NCI-H1694 (cell line): ENCODE data around the gene ARID5B.

ENCODE experiments used
- DNase-seq: peaks from one replicate; lab custom pipeline; 2025; lab: John Stamatoyannopoulos, UW

ARID5B gene

DNA sequence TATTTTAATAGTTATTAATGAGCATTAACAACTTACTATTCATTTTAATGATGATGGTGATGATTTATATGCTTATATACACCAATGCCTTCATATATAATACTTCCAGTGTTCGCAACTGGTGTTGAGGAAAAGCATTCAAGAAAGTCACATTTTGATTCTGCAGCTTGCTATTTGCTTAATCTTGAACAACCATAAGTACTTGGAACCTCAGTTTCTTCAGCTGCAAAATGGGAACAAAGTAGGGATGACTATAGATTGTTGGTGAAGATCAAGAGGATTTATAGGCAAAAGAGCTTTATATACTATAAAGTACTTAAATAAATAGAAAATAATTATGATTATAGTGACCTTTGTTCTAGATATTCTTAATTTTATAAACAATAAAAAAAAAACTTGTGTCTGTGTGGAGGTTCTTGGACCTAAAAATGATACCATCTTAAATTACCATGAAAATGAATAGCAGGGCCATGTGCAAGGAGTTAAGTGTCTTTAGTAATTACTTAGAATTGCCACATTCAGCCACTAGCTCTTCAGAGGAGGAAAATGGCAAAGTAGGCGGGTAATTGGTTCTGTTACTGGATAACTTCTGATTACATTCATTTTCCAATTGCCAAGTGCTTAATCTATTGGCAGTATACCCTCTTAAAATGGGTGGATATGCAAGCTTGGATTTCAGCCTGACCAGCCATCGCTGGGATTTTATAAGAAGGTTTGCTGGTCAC, 4.5 kb downstream of the ARID5B start:
- no peak for DNase-seq

DNA sequence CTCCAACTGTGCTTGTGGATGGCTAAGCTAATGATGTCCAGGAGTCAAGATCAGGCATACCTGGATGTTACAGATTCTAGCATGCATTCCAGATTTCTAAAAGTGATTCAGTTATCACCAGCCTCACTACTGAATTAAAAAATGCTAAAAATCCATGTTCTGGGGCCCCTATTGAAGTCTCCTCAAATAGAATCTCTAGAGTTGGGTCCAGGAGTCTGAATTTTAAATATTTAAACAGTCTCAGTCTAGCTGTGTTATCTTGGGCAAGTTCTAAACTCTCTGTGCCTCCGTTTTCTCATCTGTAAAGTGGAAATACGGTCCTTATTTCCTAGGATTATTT, 5.0 kb downstream of the ARID5B start:
- no peak for DNase-seq

DNA sequence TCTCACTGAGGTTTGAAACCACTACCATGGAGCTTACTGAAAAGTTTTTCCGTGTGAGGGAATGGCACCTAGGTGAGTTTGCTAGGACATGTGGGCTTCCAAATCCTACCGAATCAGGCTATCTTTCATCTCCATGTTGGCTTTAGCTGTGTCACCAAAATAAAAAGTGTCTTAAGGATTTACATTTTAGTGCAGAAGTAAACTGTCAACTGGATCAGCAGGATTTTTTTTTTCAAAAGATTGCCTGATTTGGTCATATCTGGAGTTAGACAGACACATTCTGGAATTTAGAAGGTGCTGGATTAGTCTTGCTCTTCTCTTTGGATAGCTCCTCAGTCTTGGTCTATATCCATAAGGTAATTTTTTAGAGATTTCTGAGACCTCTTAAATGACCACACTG, 5.5 kb downstream of the ARID5B start:
- DNase-seq = no peak

DNA sequence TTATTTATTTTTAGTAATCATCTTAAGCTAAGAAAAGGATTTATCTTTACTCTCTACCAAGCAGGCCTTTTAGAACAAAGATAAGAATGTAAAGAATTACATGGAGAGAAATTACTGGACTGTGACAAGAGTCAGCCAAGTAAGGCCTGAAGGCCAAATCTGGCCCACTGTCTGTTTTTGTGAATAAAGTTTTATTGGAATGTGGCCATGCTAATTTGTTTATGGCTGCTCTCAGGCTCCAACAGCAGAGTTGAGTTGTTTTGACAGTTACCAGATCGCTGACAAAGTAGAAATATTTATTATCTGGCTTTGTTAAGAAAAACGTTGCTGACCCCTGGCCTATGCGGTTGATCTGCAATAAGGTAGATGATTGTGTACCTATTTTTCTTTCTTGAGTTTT, 6.1 kb downstream of the ARID5B start:
- DNase-seq = no peak

- DNase-seq = no peak
Measured at GRCh38 chr10:61910226-61910805, 8.8 kb downstream of the ARID5B start.

DNA sequence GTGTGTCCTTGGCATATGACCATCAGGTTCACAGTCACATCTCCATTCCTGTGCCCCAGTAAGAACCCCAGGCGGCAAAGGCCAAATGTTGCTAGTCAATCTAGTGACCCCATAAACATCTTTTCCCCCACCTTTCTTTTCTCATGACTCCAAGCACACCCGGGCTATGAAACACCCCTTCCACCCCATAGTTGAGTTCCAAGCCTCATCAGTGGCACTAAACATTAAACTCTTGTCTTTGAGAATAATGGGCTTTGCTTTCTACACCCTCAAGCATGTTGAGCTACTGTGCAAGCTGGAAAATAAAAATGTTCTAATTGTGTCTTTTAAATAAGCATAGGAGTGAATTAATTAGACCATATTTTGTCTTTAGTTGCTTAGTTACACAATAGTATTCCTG, 9.4 kb downstream of the ARID5B start:
- no peak for DNase-seq

- DNase-seq = no peak
Measured at GRCh38 chr10:61911425-61911824, 9.9 kb downstream of the ARID5B start.

GRCh38 chr10:61912981-61913380, 11.5 kb downstream of the ARID5B start:
- no peak for DNase-seq

DNA sequence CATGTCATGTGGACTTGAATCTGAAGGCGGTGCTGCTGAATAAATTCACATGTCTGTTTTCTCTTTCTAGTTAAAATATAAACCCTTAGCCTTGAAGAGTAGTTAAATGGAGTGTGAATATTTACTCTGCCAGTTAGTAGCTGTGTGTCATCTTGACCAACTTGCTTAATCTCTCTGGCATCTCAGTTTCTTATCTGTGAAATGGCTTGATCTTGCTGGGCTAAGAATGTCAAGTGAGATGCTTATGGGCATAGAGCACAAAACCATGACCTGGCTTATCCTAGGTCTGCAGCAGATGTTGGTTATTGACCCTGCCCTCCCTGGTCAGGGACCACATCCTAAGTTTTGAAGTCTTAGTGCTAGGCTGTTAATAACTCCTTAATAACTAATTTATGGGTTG, 16.6 kb downstream of the ARID5B start:
- no peak for DNase-seq

DNA sequence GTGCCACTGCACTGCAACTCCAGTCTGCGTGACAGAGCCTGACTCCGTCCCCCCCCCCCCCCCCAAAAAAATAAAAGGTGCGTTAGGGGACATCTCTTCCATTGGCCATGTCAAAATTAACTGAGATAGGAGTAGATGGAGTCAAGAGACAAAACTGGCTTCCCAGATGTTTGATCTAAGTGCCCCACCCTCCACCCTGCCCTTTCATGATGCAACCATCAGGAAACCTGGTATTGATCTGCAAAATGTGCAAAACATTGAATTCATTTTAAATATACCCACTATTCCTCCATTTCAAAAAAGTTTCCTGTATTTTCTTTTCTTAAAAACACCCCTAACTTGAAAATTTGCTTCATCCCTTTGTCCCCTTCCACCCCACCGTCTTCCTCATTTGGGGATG, 17.5 kb downstream of the ARID5B start:
- DNase-seq = no peak

DNA sequence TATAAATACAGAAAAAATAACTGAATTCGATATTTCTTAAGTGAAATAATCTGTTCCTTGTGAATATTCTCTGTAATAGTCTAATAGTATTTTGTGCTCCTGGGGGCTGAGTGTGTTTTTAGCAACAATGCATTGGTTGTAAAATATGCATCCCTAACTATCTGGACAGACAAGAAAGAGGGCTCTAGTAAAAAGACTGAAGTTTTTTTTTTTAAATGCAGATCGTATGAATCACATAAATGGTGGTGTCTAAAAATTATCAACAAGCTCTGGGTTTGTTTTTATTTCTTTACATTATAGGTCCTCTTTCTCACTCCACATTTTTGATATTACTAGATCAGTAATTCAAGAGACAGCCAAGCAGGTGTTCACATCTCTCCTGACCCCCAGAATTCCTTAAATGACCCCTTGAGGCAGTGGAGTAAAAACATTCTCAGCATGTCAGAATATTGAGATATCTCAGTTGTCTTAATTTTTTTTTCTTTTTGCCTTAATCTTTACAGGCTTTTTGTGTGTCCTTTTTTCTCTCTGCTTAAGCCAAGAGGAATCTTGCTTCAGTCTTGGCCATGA, 18.2 kb downstream of the ARID5B start:
- no peak for DNase-seq

DNA sequence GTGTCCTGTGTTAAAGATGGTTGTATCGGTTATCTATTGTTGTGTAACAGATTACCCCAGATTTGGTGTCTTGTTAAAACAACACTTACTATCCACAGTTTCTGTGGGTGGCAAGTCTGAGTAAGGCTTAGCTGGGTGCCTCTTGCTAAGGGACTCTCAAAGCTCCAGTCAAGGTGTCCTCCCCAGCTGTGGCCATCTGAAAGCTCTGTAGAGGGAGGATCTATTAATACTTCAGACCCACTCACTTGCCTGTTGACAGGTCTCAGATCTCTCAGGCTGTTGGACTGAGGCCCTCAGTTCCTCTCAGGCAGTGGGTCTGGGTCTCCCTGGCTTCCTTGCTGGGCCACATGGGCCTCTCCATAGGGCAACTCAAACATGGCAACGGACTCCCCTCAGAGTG, 19.6 kb downstream of the ARID5B start:
- no peak for DNase-seq

DNA sequence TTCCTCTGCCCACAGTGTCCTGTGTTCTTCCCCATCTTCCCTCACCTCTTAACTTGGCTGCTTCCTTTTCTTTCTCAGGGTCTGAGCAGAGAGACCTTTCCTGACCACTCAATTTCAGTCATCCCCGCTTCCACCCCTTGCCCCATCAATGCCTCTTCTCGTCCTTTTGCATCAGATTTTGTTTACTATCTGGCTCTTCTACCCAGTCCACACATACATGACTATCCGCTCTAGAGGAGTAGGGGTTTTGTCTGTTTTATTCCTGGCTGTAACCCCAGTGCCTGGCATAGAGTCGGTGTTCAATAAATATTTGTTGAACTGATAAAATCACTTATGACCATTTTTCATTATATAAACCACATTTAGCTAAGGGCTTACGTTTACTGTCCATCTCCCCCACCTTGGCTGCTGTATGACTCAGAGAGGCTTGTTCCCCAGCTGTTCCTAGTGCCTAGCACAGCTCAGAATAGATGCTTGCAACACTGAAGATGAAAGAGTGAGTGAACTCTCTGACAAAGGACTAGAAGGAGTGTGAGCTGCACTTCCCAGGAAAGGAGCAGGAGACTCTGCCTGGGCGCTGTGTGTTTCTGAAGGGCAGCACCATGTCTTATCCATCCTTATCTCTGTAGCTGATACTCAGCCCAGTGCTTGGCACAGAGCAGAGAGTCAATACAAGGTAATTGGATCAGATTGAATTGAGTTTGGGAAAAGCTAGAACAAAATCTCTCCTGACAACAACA, 21.9 kb downstream of the ARID5B start:
- no peak for DNase-seq

GRCh38 chr10:61923950-61924274, 22.4 kb downstream of the ARID5B start:
- DNase-seq = no peak

DNA sequence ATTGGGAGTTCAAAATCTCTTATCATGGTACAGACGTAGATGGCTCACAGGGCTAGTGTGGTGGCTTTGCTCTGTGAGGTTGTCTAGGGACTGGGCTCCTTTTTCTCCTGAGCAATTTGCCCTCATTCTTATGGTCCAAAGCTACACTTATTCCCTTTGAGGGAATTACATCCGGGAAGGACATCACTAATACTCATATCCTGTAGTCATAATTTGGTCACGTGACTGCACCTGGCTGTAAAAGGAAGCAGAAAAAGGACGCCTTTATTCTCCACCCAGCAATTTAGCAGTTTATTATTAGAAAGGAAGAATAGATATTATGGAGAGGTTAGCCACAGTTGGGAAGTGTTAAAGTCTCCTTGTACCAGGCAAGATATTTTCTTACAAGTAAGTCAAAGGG, 28.1 kb downstream of the ARID5B start:
- no peak for DNase-seq

DNA sequence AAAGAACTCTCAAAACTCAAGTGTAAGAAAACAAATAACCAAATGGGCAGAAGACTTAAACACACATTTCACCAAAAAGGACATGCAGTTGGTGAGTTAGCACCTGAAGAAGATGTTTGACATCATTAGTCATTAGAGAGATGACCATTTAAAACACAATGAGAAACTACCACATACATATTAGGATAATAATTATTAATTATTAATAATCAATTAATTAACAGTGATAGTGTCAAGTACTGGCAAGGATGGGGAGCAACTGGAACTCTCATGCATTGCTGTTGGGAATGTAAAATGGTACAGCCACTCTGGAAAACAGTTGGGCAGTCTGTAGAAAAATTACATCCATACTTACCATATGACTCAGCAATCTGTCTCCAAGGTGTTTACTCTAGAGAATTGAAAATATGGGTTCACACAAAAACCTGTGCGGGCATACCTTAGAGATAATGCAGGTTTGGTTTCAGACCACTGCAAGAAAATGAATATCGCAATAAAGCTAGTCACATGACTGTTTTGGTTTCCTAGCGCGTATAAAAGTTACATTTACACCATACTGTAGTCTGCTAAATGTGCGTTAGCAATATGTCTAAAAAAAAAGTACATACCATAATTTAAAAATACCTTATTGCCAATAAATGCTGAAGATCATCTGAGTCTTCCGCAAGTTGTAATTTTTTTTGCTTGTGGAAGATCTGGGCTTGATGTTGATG, 30.3 kb downstream of the ARID5B start:
- DNase-seq = no peak

DNA sequence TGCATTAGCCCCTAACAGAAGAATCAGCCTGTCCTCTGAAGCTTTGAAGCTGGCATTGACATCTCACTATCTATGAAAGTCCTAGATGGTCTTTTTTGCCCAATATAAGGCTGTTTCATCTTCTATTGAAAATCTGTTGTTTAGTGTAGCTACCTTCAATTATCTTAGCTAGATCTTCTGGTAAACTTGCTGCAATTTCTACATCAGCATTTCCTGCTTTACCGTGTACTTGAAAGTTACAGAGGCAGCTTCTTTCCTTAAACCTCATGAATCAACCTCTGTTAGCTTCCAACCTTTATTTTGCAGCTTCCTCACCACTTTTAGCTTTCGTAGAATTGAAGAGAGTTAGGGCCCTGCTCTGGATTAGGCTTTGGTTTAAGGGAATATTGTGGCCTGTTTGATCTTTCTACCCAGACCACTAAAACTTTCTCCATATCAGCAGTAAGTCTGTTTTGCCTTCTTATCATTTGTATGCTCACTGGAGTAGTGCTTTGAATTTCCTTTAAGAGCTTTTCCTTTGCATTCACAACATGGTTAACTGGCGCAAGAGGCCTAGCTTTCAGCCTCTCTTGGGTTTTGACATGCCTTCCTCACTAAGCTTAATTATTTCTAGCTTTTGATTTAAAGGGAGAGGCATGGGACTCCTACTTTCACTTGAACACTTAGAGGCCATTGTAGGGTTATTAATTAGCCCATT, 32.5 kb downstream of the ARID5B start:
- DNase-seq = no peak

- no peak for DNase-seq
Measured at GRCh38 chr10:61935077-61935476, 33.6 kb downstream of the ARID5B start.

- DNase-seq = no peak
Measured at GRCh38 chr10:61936770-61937169, 35.3 kb downstream of the ARID5B start.

GRCh38 chr10:61937631-61938351, 36.3 kb downstream of the ARID5B start:
- DNase-seq = no peak

DNA sequence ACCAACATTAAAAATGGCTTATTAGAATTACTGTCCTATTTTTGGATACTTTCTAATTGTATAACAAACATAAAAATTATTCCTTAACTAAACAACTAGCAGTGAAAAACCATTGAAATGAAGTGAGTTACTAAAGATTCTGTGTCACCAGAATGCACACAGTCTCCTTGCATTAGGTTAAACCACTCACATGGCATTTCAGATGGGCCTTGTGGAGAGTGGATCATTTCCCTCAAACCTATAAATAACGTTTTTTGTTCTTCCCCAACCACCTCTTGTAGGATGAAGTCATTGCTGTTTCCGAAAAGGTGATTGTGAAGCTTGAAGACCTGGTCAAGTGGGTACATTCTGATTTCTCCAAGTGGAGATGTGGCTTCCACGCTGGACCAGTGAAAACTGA, 38.4 kb downstream of the ARID5B start:
- DNase-seq = no peak
